HCT116 (cell line): ENCODE measurements around the gene SLC36A2. TPM values are rescaled to one million over a fixed set of nuclear protein-coding genes. Genes with fewer than 3 reads are reported as not detected.

ENCODE experiments used
- ATAC-seq: fragments of 200-7000 bp; cut with Tn5 transposase; 2 replicates; pipeline ENCODE4 v1.9.1; 2020; ENCODE audit warnings: mild to moderate bottlenecking, moderate library complexity
- BruUV-seq: library from RNA; stranded (reverse); fragments of 400-500 nt; replicated peaks from 2 replicates; lab custom pipeline; 2021; lab: Mats Ljungman, UMichigan
- CTCF ChIA-PET: fragments of 300-600 bp; sonication (Branson Sonifier 250); formaldehyde crosslinking; loops from one replicate; lab custom pipeline; 2021; ENCODE audit warnings: antibody characterized with exemption; lab: Charles Lee
- POLR2A ChIA-PET: fragments of 300-600, 350-600 bp; sonication (Branson Sonifier 250); formaldehyde crosslinking; loops from one replicate; lab custom pipeline; 2021; ENCODE audit warnings: antibody characterized with exemption; lab: Charles Lee
- RAD21 ChIA-PET, 2 experiments: fragments of 300-600 bp; sonication (Branson Sonifier 250); formaldehyde crosslinking; loops; one replicate each; lab custom pipeline; 2023; ENCODE audit warnings: low total read pairs in 2 of 2; ENCODE audit not compliant: uncharacterized antibody in 2 of 2, unreplicated experiment in 2 of 2, low non-redundant PET in 1 of 2; lab: Charles Lee
- DNase-seq: peaks from one replicate; pipeline ENCODE4 v3.0.0-alpha.2; 2010; ENCODE audit warnings: low read depth, low spot score
- H2AFZ ChIP-seq: fragments of 200-600 bp; shearing (Covaris generic), sonication (generic); 2 replicates; pipeline ENCODE4 v1.6.1; 2017; ENCODE audit warnings: low read depth, mixed run types, mixed read lengths, antibody characterized with exemption, low read length; ENCODE audit not compliant: poor library complexity, severe bottlenecking
- H3K27ac ChIP-seq: 2 replicates; pipeline ENCODE4 v1.5.1; 2012; ENCODE audit warnings: low read depth, low read length
- H3K27me3 ChIP-seq: fragments of 200-600 bp; sonication (generic); 2 replicates; pipeline ENCODE4 v1.6.1; 2016; ENCODE audit warnings: mixed run types, low read length, mixed read lengths; ENCODE audit not compliant: insufficient read depth
- H3K36me3 ChIP-seq, 2 experiments: fragments of 200-500 bp in 1 of 2; fragments of 200-600 bp in 1 of 2; sonication (Bioruptor generic) in 1 of 2; sonication (generic) in 1 of 2; 2 replicates each; pipeline versions ENCODE4 v1.5.1 to v1.6.1; 2014 to 2016; ENCODE audit warnings: low read length in 2 of 2, inconsistent platforms in 1 of 2, mixed read lengths in 1 of 2, mixed run types in 1 of 2; ENCODE audit not compliant: insufficient read depth in 2 of 2, control insufficient read depth in 1 of 2
- H3K4me1 ChIP-seq, 2 experiments: fragments of 200-600 bp in 1 of 2; sonication (generic) in 1 of 2; 2 replicates each; pipeline versions ENCODE4 v1.5.1 to v1.6.1; 2012 to 2017; ENCODE audit warnings: low read length in 2 of 2, inconsistent platforms in 1 of 2, mild to moderate bottlenecking in 1 of 2, mixed read lengths in 1 of 2, mixed run types in 1 of 2, moderate library complexity in 1 of 2; ENCODE audit not compliant: insufficient read depth in 2 of 2, control insufficient read depth in 1 of 2
- H3K4me2 ChIP-seq: fragments of 200-600 bp; sonication (generic); 2 replicates; pipeline ENCODE4 v1.6.1; 2017; ENCODE audit warnings: mixed run types, low read length, mixed read lengths
- H3K4me3 ChIP-seq, 2 experiments: fragments of 200-600 bp in 1 of 2; sonication (generic) in 1 of 2; replicated peaks in 1 of 2; 2 replicates each; pipeline ENCODE4 v1.5.1; 2011 to 2016; ENCODE audit warnings: low read length in 2 of 2, control low read depth in 1 of 2, low read depth in 1 of 2, mild to moderate bottlenecking in 1 of 2, mixed read lengths in 1 of 2, mixed run types in 1 of 2
- H3K79me2 ChIP-seq: fragments of 200-600 bp; sonication (generic); 2 replicates; pipeline ENCODE4 v1.6.1; 2017; ENCODE audit warnings: mild to moderate bottlenecking, mixed run types, low read length, moderate library complexity, mixed read lengths; ENCODE audit not compliant: insufficient read depth
- H3K9ac ChIP-seq: fragments of 200-600 bp; sonication (generic); 2 replicates; pipeline ENCODE4 v1.6.1; 2016; ENCODE audit warnings: low read length, mixed read lengths
- H3K9me2 ChIP-seq: fragments of 200-600 bp; sonication (generic), shearing (Covaris generic); 2 replicates; pipeline ENCODE4 v1.6.1; 2017; ENCODE audit warnings: mixed run types, mild to moderate bottlenecking, moderate library complexity; ENCODE audit not compliant: insufficient read depth
- H3K9me3 ChIP-seq, 2 experiments: fragments of 200-500 bp in 1 of 2; fragments of 200-600 bp in 1 of 2; sonication (Bioruptor generic) in 1 of 2; sonication (generic) in 1 of 2; 2 replicates each; pipeline ENCODE4 v1.6.1; 2014 to 2017; ENCODE audit warnings: low read length in 2 of 2, mixed read lengths in 2 of 2, inconsistent platforms in 1 of 2, low read depth in 1 of 2, mild to moderate bottlenecking in 1 of 2, mixed run types in 1 of 2, moderate library complexity in 1 of 2; ENCODE audit not compliant: control insufficient read depth in 1 of 2, insufficient read depth in 1 of 2
- H4K20me1 ChIP-seq: fragments of 200-600 bp; sonication (generic), shearing (Covaris generic); 2 replicates; pipeline ENCODE4 v1.6.1; 2017; ENCODE audit warnings: mixed run types, mild to moderate bottlenecking, moderate library complexity; ENCODE audit not compliant: insufficient read depth
- CEBPB ChIP-seq: IDR thresholded peaks from 2 replicates; pipeline ENCODE4 v1.6.1; 2012; ENCODE audit warnings: low read depth
- POLR2A ChIP-seq: IDR thresholded peaks from 2 replicates; pipeline ENCODE4 v1.7.0; 2011; ENCODE audit warnings: borderline replicate concordance; ENCODE audit not compliant: insufficient read depth, insufficient read length; ENCODE audit errors: extremely low read depth
- POLR2AphosphoS5 ChIP-seq: IDR thresholded peaks from 2 replicates; pipeline ENCODE4 v1.6.1; 2011; ENCODE audit warnings: mild to moderate bottlenecking, low read depth, low read length, moderate library complexity
- intact Hi-C: fragments of 100-400 bp; cut with micrococcal nuclease; formaldehyde crosslinking; loops from 2 replicates; pipeline ENCODE4 v1.10.0; 2022
- total RNA-seq: library from RNA; stranded (reverse); gene quantifications from one replicate; pipeline ENCODE4 v1.2.1, GENCODE V29; 2021; ENCODE audit not compliant: unreplicated experiment
- TF ChIP-seq, protein P1 (sequence below): IDR thresholded peaks from 2 replicates; pipeline ENCODE4 v1.6.1; 2012; ENCODE audit warnings: low read depth
- TF ChIP-seq, protein P2 (sequence below): IDR thresholded peaks from 2 replicates; pipeline ENCODE4 v1.6.1; 2011; ENCODE audit warnings: mild to moderate bottlenecking, low read length, moderate library complexity; ENCODE audit not compliant: insufficient replicate concordance; ENCODE audit errors: extremely low read depth

The SLC36A2 gene
- total RNA-seq, 1 experiment from 2014 or later: not detected

DNA sequence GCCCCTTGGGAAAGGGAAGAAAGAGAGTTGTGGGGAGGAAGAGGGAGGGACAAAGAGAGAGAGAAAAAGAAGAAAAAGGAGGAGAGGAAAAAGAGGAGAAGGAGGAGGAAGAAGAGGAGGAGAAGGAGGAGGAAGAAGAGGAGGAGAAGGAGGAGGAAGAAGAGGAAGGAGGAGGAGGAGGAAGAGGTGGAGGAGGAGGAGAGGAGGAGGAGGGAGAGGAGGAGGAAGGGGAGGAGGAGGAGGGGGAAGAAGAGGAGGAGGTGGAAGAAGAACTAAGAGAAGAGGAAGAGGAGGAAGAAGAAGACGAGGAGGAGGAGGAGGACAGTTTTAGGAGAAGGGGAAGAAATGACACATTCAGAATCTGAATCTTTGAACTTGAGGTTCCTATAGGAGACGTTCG is 7.4 kb downstream of the SLC36A2 start:
- no peaks in the 10 kb centered on the region for H4K20me1 ChIP-seq
- no TSS peak for BruUV-seq

More for the DNA sequence above, 7.4 kb downstream of the SLC36A2 start:
- ChIA-PET CTCF (no interaction called here), RAD21 (no interaction called here), POLR2A (no interaction called here)
- H3K9me2 ChIP-seq: no peaks in the 10 kb centered on the region
- ATAC-seq (no peak), DNase-seq (no peak)
- H3K79me2 ChIP-seq: no peaks in the 10 kb centered on the region
- no peaks in the 10 kb centered on the region for H3K4me1 ChIP-seq
- H2AFZ ChIP-seq: no peak overlapping the region
- H3K27ac ChIP-seq: no peak overlapping the region
- H3K27me3 ChIP-seq: peaks cover 53% of the 10 kb centered on the region
- no peak overlapping the region for H3K4me3 ChIP-seq
- TF ChIP-seq POLR2AphosphoS5 (no peak), POLR2A (no peak), CEBPB (no peak)
- TF ChIP-seq, protein P1, sequence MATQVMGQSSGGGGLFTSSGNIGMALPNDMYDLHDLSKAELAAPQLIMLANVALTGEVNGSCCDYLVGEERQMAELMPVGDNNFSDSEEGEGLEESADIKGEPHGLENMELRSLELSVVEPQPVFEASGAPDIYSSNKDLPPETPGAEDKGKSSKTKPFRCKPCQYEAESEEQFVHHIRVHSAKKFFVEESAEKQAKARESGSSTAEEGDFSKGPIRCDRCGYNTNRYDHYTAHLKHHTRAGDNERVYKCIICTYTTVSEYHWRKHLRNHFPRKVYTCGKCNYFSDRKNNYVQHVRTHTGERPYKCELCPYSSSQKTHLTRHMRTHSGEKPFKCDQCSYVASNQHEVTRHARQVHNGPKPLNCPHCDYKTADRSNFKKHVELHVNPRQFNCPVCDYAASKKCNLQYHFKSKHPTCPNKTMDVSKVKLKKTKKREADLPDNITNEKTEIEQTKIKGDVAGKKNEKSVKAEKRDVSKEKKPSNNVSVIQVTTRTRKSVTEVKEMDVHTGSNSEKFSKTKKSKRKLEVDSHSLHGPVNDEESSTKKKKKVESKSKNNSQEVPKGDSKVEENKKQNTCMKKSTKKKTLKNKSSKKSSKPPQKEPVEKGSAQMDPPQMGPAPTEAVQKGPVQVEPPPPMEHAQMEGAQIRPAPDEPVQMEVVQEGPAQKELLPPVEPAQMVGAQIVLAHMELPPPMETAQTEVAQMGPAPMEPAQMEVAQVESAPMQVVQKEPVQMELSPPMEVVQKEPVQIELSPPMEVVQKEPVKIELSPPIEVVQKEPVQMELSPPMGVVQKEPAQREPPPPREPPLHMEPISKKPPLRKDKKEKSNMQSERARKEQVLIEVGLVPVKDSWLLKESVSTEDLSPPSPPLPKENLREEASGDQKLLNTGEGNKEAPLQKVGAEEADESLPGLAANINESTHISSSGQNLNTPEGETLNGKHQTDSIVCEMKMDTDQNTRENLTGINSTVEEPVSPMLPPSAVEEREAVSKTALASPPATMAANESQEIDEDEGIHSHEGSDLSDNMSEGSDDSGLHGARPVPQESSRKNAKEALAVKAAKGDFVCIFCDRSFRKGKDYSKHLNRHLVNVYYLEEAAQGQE: no peak
- TF ChIP-seq, protein P2, sequence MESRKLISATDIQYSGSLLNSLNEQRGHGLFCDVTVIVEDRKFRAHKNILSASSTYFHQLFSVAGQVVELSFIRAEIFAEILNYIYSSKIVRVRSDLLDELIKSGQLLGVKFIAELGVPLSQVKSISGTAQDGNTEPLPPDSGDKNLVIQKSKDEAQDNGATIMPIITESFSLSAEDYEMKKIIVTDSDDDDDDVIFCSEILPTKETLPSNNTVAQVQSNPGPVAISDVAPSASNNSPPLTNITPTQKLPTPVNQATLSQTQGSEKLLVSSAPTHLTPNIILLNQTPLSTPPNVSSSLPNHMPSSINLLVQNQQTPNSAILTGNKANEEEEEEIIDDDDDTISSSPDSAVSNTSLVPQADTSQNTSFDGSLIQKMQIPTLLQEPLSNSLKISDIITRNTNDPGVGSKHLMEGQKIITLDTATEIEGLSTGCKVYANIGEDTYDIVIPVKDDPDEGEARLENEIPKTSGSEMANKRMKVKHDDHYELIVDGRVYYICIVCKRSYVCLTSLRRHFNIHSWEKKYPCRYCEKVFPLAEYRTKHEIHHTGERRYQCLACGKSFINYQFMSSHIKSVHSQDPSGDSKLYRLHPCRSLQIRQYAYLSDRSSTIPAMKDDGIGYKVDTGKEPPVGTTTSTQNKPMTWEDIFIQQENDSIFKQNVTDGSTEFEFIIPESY: no peak
- H3K9ac ChIP-seq: no peak overlapping the region
- no peaks in the 10 kb centered on the region for H3K9me3 ChIP-seq
- H3K36me3 ChIP-seq: no peaks in the 10 kb centered on the region
- no peak overlapping the region for H3K4me2 ChIP-seq
- intact Hi-C loops: no loop called here
